ENCODE measurements around the gene CALHM6. TPM values are rescaled to one million over a fixed set of nuclear protein-coding genes. Genes with fewer than 3 reads are reported as not detected.

The CALHM6 gene
- polyA plus RNA-seq, result 10 to 100 TPM in 1 of 3 donors, 1 to 10 TPM in 2; 2.8 to 11.9 (median 4.5) TPM

GRCh38 chr6:116461331-116461931, at the start of gene CALHM6:
CALHM6 (plus strand) TSS chr6:116461375; CDS start chr6:116461930, 555 bp downstream.
- 33 to 39% (median 35%) methylated on average over 13 of the region's 13 CpGs for WGBS, 3 donors
- no peak within 1 kb of the TSS for H3K27ac ChIP-seq (ENCODE audit: low read depth, low read length)

GRCh38 chr6:116412270-116412669, 48.9 kb upstream of the CALHM6 start:
- H3K27ac ChIP-seq (ENCODE audit: low read depth, low read length), result no peak overlapping the region

- H3K27ac ChIP-seq (ENCODE audit: low read depth, low read length), result no peak overlapping the region
- WGBS, 3 donors, result 58 to 66% (median 63%) methylated on average over 1 of the region's 1 CpG
These were observed 47.8 kb upstream of the CALHM6 start for GRCh38 chr6:116413357-116413756.

GRCh38 chr6:116417661-116418060, 43.5 kb upstream of the CALHM6 start:
- 83 to 87% (median 84%) methylated on average over 3 of the region's 3 CpGs for WGBS, 3 donors
- H3K27ac ChIP-seq (ENCODE audit: low read depth, low read length), result no peak overlapping the region

GRCh38 chr6:116419069-116419786, 41.9 kb upstream of the CALHM6 start:
- 77 to 93% (median 90%) methylated on average over 2 of the region's 2 CpGs for WGBS, 3 donors
- no peak overlapping the region for H3K27ac ChIP-seq (ENCODE audit: low read depth, low read length)

GRCh38 chr6:116420341-116420740, 40.8 kb upstream of the CALHM6 start:
- WGBS, 3 donors, result 97 to 99% (median 98%) methylated on average over 5 of the region's 5 CpGs
- H3K27ac ChIP-seq (ENCODE audit: low read depth, low read length), result no peak overlapping the region

- 68% methylated on average over 3 of the region's 3 CpGs for WGBS, 3 donors
- H3K27ac ChIP-seq (ENCODE audit: low read depth, low read length), result no peak overlapping the region
These were observed 38.9 kb upstream of the CALHM6 start for GRCh38 chr6:116422238-116422637.

GRCh38 chr6:116424001-116424400, 37.2 kb upstream of the CALHM6 start:
- H3K27ac ChIP-seq (ENCODE audit: low read depth, low read length), result no peak overlapping the region
- WGBS, 3 donors, result 79 to 86% (median 81%) methylated on average over 1 of the region's 1 CpG

- 97 to 100% (median 98%) methylated on average over 3 of the region's 3 CpGs for WGBS, 3 donors
- no peak overlapping the region for H3K27ac ChIP-seq (ENCODE audit: low read depth, low read length)
These were observed 34.6 kb upstream of the CALHM6 start for GRCh38 chr6:116426551-116426950.

GRCh38 chr6:116429111-116429510, 32.1 kb upstream of the CALHM6 start:
- 94 to 99% (median 96%) methylated on average over 2 of the region's 2 CpGs for WGBS, 3 donors
- no peak overlapping the region for H3K27ac ChIP-seq (ENCODE audit: low read depth, low read length)

GRCh38 chr6:116430860-116431259, 30.3 kb upstream of the CALHM6 start:
- no peak overlapping the region for H3K27ac ChIP-seq (ENCODE audit: low read depth, low read length)
- 86 to 96% (median 87%) methylated on average over 4 of the region's 4 CpGs for WGBS, 3 donors

GRCh38 chr6:116431964-116432595, 29.1 kb upstream of the CALHM6 start:
- no peak overlapping the region for H3K27ac ChIP-seq (ENCODE audit: low read depth, low read length)

- 78 to 95% (median 84%) methylated on average over 4 of the region's 4 CpGs for WGBS, 3 donors
- no peak overlapping the region for H3K27ac ChIP-seq (ENCODE audit: low read depth, low read length)
These were observed 27.9 kb upstream of the CALHM6 start for GRCh38 chr6:116433206-116433712.

GRCh38 chr6:116434056-116434725, 27.0 kb upstream of the CALHM6 start:
- no peak overlapping the region for H3K27ac ChIP-seq (ENCODE audit: low read depth, low read length)
- 63 to 91% (median 82%) methylated on average over 1 of the region's 1 CpG for WGBS, 3 donors

GRCh38 chr6:116436586-116436985, 24.6 kb upstream of the CALHM6 start:
- 83 to 97% (median 95%) methylated on average over 7 of the region's 7 CpGs for WGBS, 3 donors
- H3K27ac ChIP-seq (ENCODE audit: low read depth, low read length), result no peak overlapping the region

- H3K27ac ChIP-seq (ENCODE audit: low read depth, low read length), result no peak overlapping the region
These were observed 23.5 kb upstream of the CALHM6 start for GRCh38 chr6:116437656-116438055.

- WGBS, 3 donors, result 54 to 71% (median 57%) methylated on average over 6 of the region's 6 CpGs
- H3K27ac ChIP-seq (ENCODE audit: low read depth, low read length), result no peak overlapping the region
These were observed 22.4 kb upstream of the CALHM6 start for GRCh38 chr6:116438590-116439448.

GRCh38 chr6:116439522-116440051, 21.6 kb upstream of the CALHM6 start:
- whole genome bisulfite sequencing, 3 donors, result 55 to 80% (median 80%) methylated on average over 1 of the region's 1 CpG
- H3K27ac ChIP-seq (ENCODE audit: low read depth, low read length), result no peak overlapping the region

Data from adipose tissue (tissue), 3 donors.